GM12892 (cell line): Measurements from ENCODE around the gene SERPINA12.

Experiments
- POLR2A ChIP-seq: IDR thresholded peaks from 2 replicates; pipeline ENCODE4 v1.6.1; 2011; ENCODE audit warnings: low read depth, low read length, control low read depth
- POLR2AphosphoS5 ChIP-seq: IDR thresholded peaks from 2 replicates; pipeline ENCODE4 v1.6.1; 2011; ENCODE audit warnings: low read depth, low read length, control low read depth
- TAF1 ChIP-seq: IDR thresholded peaks from 2 replicates; pipeline ENCODE4 v1.6.1; 2011; ENCODE audit warnings: low read depth, mild to moderate bottlenecking, control low read depth, low read length, borderline replicate concordance

GRCh38 chr14:94441130-94441529 is 68.1 kb downstream of the SERPINA12 start:
- no peak for TF ChIP-seq POLR2AphosphoS5
- no peak for TF ChIP-seq TAF1
- TF ChIP-seq POLR2A, result no peak
